ENCODE measurements around the gene NRSN1.

NRSN1 gene

DNA sequence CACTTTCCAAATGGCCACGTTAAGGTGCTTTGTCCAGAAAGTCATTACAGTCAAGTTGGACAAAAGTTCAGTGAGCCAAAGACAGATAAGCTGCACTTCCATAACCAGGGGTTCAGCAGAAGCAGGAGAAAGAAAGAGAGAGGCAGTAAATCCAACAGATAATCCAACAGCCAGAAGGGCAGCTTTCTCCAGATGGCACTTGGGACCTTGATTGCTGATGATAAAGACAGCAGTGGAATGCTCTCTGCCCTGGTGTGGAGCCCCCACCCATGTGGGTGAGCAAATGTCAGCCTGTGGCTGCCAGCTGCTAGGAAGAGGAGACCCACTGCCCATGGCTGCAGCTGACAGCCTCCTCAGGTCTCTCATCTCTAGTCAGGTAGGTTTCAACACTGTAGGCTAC lies 18.7 kb upstream of the NRSN1 start:
- TF ChIP-seq, protein P1, sequence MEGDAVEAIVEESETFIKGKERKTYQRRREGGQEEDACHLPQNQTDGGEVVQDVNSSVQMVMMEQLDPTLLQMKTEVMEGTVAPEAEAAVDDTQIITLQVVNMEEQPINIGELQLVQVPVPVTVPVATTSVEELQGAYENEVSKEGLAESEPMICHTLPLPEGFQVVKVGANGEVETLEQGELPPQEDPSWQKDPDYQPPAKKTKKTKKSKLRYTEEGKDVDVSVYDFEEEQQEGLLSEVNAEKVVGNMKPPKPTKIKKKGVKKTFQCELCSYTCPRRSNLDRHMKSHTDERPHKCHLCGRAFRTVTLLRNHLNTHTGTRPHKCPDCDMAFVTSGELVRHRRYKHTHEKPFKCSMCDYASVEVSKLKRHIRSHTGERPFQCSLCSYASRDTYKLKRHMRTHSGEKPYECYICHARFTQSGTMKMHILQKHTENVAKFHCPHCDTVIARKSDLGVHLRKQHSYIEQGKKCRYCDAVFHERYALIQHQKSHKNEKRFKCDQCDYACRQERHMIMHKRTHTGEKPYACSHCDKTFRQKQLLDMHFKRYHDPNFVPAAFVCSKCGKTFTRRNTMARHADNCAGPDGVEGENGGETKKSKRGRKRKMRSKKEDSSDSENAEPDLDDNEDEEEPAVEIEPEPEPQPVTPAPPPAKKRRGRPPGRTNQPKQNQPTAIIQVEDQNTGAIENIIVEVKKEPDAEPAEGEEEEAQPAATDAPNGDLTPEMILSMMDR (IDR thresholded peaks at IDR 0.05; ENCODE audit: low read depth, low read length) = no peak
- H3K4me3 ChIP-seq (ENCODE audit: low read depth, low read length) = no peak overlapping the region
- in situ Hi-C loops (cut with HindIII; ENCODE audit: low sequenced_read_pairs) = no loop called here
- DNase-seq (ENCODE audit: low read depth, low spot score) = no peak

DNA sequence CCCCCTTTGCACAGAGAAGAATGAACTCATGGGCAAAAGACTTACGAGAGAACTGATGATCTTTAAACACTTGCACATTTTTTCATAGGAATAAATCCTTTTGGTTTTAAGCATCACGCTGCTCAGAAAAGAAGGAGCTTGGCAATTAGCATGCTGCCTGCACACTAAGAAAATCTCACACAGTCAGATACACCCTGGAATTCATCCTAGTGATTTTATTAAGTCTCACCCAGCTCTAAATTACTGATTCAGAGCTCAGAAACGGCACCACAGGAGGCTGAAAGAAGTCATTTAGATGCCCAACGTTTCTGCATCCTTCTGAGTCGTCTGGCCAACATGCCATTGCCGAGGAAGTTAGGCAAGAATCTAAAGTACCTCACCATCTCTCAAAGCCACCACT lies 18.0 kb upstream of the NRSN1 start:
- no peak overlapping the region for H3K4me3 ChIP-seq (ENCODE audit: low read depth, low read length)
- in situ Hi-C loops (cut with HindIII; ENCODE audit: low sequenced_read_pairs) = no loop called here
- TF ChIP-seq, protein P1 (IDR thresholded peaks at IDR 0.05; ENCODE audit: low read depth, low read length) = no peak
- DNase-seq (ENCODE audit: low read depth, low spot score) = no peak

DNA sequence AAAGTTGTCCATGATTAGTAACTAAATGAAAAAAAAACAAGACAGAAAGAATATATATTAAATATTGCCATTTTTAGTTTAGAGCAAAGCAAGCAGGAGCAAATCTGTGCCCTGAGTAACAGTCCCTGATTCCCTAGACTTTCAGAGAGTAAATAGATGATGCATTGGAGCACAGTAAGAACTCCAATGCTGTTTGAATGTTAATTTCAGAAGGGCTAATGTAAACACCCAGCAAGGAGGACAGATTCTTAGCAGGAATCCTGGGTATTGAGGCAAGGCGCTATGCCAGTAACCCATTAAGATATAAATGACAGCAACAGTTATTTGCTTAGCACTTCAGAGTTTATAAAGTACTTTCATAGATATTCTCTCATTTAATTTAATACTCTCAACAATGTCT lies 15.6 kb upstream of the NRSN1 start:
- TF ChIP-seq, protein P1 (IDR thresholded peaks at IDR 0.05; ENCODE audit: low read depth, low read length) = no peak
- no peak overlapping the region for H3K4me3 ChIP-seq (ENCODE audit: low read depth, low read length)
- DNase-seq (ENCODE audit: low read depth, low spot score) = no peak
- in situ Hi-C loops (cut with HindIII; ENCODE audit: low sequenced_read_pairs) = no loop called here

DNA sequence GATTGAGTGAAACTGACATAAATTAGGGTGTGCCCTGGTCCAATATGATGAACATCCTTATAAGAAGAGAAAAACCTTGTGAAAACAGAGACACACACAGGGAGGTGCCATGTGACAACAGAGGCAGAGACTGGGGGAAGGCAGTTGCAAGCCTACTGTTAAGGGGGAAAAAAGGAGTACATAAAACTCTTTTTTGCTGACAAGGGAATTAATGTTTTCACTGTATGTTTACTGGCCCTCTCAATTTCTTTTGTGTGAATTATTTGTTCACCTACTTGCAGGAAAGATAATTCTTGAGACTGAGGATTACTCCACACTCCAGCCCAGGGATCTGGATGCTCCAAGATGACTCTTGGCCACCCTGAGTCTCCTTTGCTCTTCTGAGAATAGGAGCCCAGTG lies 12.1 kb upstream of the NRSN1 start:
- no peak for DNase-seq (ENCODE audit: low read depth, low spot score)
- TF ChIP-seq, protein P1 (IDR thresholded peaks at IDR 0.05; ENCODE audit: low read depth, low read length) = no peak
- no peak overlapping the region for H3K4me3 ChIP-seq (ENCODE audit: low read depth, low read length)
- in situ Hi-C loops (cut with HindIII; ENCODE audit: low sequenced_read_pairs) = no loop called here

DNA sequence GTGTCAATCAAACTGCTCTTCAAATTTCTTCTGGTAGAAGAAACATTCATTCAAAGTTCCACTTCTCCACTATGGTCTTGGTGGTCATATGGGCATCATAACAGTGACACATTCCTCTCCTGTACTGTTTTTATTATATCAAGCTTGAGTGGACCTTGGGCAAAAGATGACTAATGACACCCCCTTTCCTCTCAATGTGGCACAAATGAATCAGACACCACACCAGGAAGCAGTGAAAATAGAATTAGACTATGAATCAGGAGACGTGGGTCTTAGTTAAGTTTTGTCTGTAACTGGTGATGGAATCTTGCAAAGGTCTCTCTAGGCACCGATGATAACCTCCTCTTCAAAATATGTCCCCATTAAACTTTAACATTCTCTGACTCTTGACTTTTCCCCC lies 9.0 kb upstream of the NRSN1 start:
- H3K4me3 ChIP-seq (ENCODE audit: low read depth, low read length) = no peak overlapping the region
- TF ChIP-seq, protein P1 (IDR thresholded peaks at IDR 0.05; ENCODE audit: low read depth, low read length) = no peak
- in situ Hi-C loops (cut with HindIII; ENCODE audit: low sequenced_read_pairs) = no loop called here
- DNase-seq (ENCODE audit: low read depth, low spot score) = no peak

DNA sequence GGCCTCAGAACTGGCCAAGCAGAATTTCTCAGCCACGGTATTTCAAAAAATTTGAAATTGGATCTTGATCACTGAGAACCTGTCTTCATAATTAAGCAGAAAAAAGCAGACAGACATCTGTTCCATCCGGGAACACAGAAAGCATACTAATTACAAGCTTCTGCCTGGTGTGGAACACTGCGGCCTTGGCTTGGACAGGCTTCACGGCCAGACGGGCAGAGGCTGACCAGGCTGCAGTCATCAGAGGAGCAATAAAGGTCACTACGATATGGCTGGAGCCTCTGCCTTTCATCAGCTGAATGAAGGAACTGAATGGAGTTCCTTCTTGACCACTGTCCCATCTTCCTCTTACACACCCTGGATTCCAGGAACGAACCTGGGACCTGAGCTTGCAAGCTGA lies 3.9 kb upstream of the NRSN1 start:
- no peak for DNase-seq (ENCODE audit: low read depth, low spot score)
- TF ChIP-seq, protein P1 (IDR thresholded peaks at IDR 0.05; ENCODE audit: low read depth, low read length) = no peak
- no peak overlapping the region for H3K4me3 ChIP-seq (ENCODE audit: low read depth, low read length)
- in situ Hi-C loops (cut with HindIII; ENCODE audit: low sequenced_read_pairs) = no loop called here

DNA sequence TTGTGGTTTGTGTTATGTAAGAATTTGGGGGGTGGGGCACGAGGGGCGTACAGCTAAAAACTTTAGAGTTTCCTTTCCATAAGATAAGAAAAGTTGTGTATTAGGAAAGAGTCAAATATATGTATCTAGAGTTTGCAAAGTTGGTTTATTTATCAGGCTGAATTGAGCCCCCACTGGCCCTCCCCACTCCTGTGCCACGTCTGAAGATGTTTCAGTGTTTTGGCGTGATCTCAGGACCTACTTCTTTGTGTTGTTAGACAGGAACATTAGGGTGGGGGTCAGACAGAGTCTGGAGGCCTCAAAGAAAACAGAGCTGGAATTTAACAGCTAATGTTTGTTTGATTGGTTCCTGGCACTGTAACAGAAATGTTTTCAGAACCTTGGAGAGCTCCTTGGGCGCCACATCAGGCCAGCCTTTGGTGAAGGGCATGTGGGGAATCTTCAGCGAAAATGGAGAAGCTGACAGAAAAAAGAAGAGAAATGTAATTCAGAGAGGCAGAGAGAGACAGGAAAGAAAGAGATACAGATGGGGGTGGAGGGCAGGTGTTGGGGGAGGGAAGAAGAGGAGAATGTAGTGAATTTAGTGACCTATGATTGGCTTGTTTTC lies 674 bp downstream of the NRSN1 start:
- in situ Hi-C loops (cut with HindIII; ENCODE audit: low sequenced_read_pairs) = no loop called here
- TF ChIP-seq, protein P1 (IDR thresholded peaks at IDR 0.05; ENCODE audit: low read depth, low read length) = no peak
- H3K4me3 ChIP-seq (ENCODE audit: low read depth, low read length) = no peak overlapping the region
- peak; percentile 62 for DNase-seq (ENCODE audit: low read depth, low spot score)

All from astrocyte of the spinal cord (primary cell).